ENCODE data around the gene POLE2.

The POLE2 gene

GRCh38 chr14:49594347-49595091 lies 93.5 kb downstream of the POLE2 start:
- TF ChIP-seq JUND (IDR thresholded peaks at IDR 0.05; ENCODE audit: low read depth), result no peak
- DNase-seq (ENCODE audit: low read depth in 1 of 2, low spot score in 1 of 2), result no peak
- in situ Hi-C loops (cut with HindIII; ENCODE audit: low pct_unique_long_range_greater_than_20kb, low sequenced_read_pairs), result no loop called here

Data from T47D (cell line).